Bone marrow (tissue), 2 donors: ENCODE results near the gene LMF1.
"Not testable (repeated sequence)": the region's sequence is repeated elsewhere in the genome, so short reads cannot be mapped to it uniquely, and the experiment has no call there.

Source experiments
- DNase-seq, 2 donors: peaks; one replicate each; lab custom pipeline; 2025; lab: John Stamatoyannopoulos, UW

Gene LMF1

GRCh38 chr16:850668-851067 lies 120.1 kb downstream of the LMF1 start:
- no peak for DNase-seq

GRCh38 chr16:848510-849253 lies 122.1 kb downstream of the LMF1 start:
- no peak for DNase-seq

GRCh38 chr16:847681-848445 lies 122.9 kb downstream of the LMF1 start:
- DNase-seq, result no peak

GRCh38 chr16:847151-847550 lies 123.6 kb downstream of the LMF1 start:
- no peak for DNase-seq

- no peak for DNase-seq
These were observed 125.4 kb downstream of the LMF1 start for GRCh38 chr16:845351-845745.

GRCh38 chr16:844638-845350 lies 126.0 kb downstream of the LMF1 start:
- no peak for DNase-seq

- DNase-seq, result no peak
These were observed 127.0 kb downstream of the LMF1 start for GRCh38 chr16:843771-844170.

GRCh38 chr16:842711-843560 lies 127.8 kb downstream of the LMF1 start:
- no peak for DNase-seq

- DNase-seq, result no peak
These were observed 128.7 kb downstream of the LMF1 start for GRCh38 chr16:842061-842476.

- DNase-seq, result no peak
These were observed 129.2 kb downstream of the LMF1 start for GRCh38 chr16:841455-842060.

GRCh38 chr16:840561-841454 lies 130.0 kb downstream of the LMF1 start:
- DNase-seq, result no peak

- no peak for DNase-seq
These were observed 131.0 kb downstream of the LMF1 start for GRCh38 chr16:839643-840408.

GRCh38 chr16:838741-839140 lies 132.0 kb downstream of the LMF1 start:
- DNase-seq, result no peak

GRCh38 chr16:836822-837221 lies 134.0 kb downstream of the LMF1 start:
- DNase-seq, result not testable (repeated sequence)

- no peak for DNase-seq
These were observed 134.6 kb downstream of the LMF1 start for GRCh38 chr16:836221-836620.

GRCh38 chr16:835373-835772 lies 135.4 kb downstream of the LMF1 start:
- no peak for DNase-seq

- no peak for DNase-seq
These were observed 137.4 kb downstream of the LMF1 start for GRCh38 chr16:833411-833810.

GRCh38 chr16:832652-833336 lies 138.0 kb downstream of the LMF1 start:
- no peak for DNase-seq
